Measurements from ENCODE around the gene ARMC5.

DNA sequence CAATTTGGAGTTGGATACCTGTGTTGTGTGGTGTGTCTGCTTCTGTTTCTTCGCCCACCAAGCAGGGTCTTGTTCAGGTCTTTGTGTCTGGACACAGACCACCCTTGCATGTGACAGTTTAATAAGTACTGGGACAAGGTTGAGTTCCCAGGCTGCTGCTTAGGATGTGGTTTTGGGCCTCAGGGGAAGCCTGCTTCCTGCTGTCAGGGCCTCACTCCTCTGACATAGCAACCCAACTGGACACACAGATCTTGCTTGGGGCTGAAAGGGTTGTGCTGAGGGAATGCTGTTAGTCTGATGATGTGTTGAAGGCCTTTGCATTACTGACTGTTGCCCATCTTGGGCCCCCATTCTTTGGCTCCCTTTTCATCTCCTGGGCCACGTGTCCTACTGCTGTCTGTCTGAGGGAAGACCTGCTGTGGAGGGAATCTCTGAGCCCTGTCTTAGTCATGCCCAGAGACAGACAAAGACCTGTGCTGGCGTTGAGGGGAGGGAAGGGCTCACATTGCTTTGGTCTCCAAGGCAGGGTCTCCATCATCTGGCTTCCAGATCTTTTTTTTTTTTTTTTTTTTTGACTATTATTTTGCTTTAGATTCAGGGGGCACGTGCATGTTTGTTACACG is 8.0 kb downstream of the ARMC5 start:
- TF ChIP-seq YY1 (IDR thresholded peaks at IDR 0.05; ENCODE audit: insufficient read depth, insufficient read length) = no peak
- no peak for TF ChIP-seq SUZ12 (IDR thresholded peaks at IDR 0.05; ENCODE audit: extremely low read depth, insufficient read depth, insufficient read length)
- no peak for TF ChIP-seq ZNF274 (IDR thresholded peaks at IDR 0.05; ENCODE audit: low read depth, low read length)
